Fibroblast of the conjunctiva (primary cell): ENCODE data around the gene PTPRN2.

Source experiments
- DNase-seq: peaks from one replicate; pipeline ENCODE4 v3.0.0-alpha.2; 2010; ENCODE audit warnings: low read depth

The PTPRN2 gene

GRCh38 chr7:157974678-157975230, 612.9 kb downstream of the PTPRN2 start:
- no peak for DNase-seq

GRCh38 chr7:157973971-157974677, 613.5 kb downstream of the PTPRN2 start:
- DNase-seq, result no peak

- DNase-seq, result no peak
Observed at GRCh38 chr7:157972914-157973313, 614.7 kb downstream of the PTPRN2 start.

- DNase-seq, result no peak
Observed at GRCh38 chr7:157971501-157971900, 616.1 kb downstream of the PTPRN2 start.

- DNase-seq, result no peak
Observed at GRCh38 chr7:157970744-157971143, 616.9 kb downstream of the PTPRN2 start.

GRCh38 chr7:157969995-157970394, 617.6 kb downstream of the PTPRN2 start:
- no peak for DNase-seq

GRCh38 chr7:157966490-157966889, 621.1 kb downstream of the PTPRN2 start:
- no peak for DNase-seq

- no peak for DNase-seq
Observed at GRCh38 chr7:157964521-157964920, 623.1 kb downstream of the PTPRN2 start.

- no peak for DNase-seq
Observed at GRCh38 chr7:157964016-157964415, 623.6 kb downstream of the PTPRN2 start.

- no peak for DNase-seq
Observed at GRCh38 chr7:157963526-157963925, 624.1 kb downstream of the PTPRN2 start.

GRCh38 chr7:157962458-157963306, 624.9 kb downstream of the PTPRN2 start:
- DNase-seq, result no peak

GRCh38 chr7:157961731-157962457, 625.7 kb downstream of the PTPRN2 start:
- no peak for DNase-seq

- no peak for DNase-seq
Observed at GRCh38 chr7:157955348-157955999, 632.1 kb downstream of the PTPRN2 start.

- DNase-seq, result no peak
Observed at GRCh38 chr7:157954901-157955300, 632.7 kb downstream of the PTPRN2 start.

GRCh38 chr7:157952841-157953645, 634.6 kb downstream of the PTPRN2 start:
- DNase-seq, result no peak

- DNase-seq, result no peak
Observed at GRCh38 chr7:157952050-157952667, 635.5 kb downstream of the PTPRN2 start.

- DNase-seq, result no peak
Observed at GRCh38 chr7:157951300-157952049, 636.1 kb downstream of the PTPRN2 start.

GRCh38 chr7:157949711-157950110, 637.9 kb downstream of the PTPRN2 start:
- DNase-seq, result no peak

- no peak for DNase-seq
Observed at GRCh38 chr7:157947504-157947903, 640.1 kb downstream of the PTPRN2 start.
